Left hindlimb (tissue), 1 donor: Measurements from ENCODE around the gene PCDH8.

ENCODE experiments used
- DNase-seq: peaks from one replicate; pipeline ENCODE4 v3.0.0-alpha.2; 2018

PCDH8 gene

GRCh38 chr13:52812941-52813340 lies 35.5 kb downstream of the PCDH8 start:
- DNase-seq, result no peak

GRCh38 chr13:52811841-52812240 lies 36.6 kb downstream of the PCDH8 start:
- DNase-seq, result no peak

GRCh38 chr13:52810526-52810925 lies 37.9 kb downstream of the PCDH8 start:
- DNase-seq, result no peak

- no peak for DNase-seq
Observed at GRCh38 chr13:52810011-52810410, 38.4 kb downstream of the PCDH8 start.

GRCh38 chr13:52809310-52809769 lies 39.1 kb downstream of the PCDH8 start:
- peak; percentile 52 for DNase-seq

GRCh38 chr13:52808842-52809219 lies 39.6 kb downstream of the PCDH8 start:
- no peak for DNase-seq

- no peak for DNase-seq
Observed at GRCh38 chr13:52806029-52806428, 42.4 kb downstream of the PCDH8 start.

GRCh38 chr13:52804202-52804641 lies 44.2 kb downstream of the PCDH8 start:
- DNase-seq, result no peak

GRCh38 chr13:52800856-52801255 lies 47.6 kb downstream of the PCDH8 start:
- no peak for DNase-seq

- DNase-seq, result no peak
Observed at GRCh38 chr13:52798770-52799430, 49.5 kb downstream of the PCDH8 start.

- DNase-seq, result no peak
Observed at GRCh38 chr13:52797176-52797575, 51.3 kb downstream of the PCDH8 start.

- DNase-seq, result no peak
Observed at GRCh38 chr13:52794589-52794988, 53.9 kb downstream of the PCDH8 start.

GRCh38 chr13:52793515-52794061 lies 54.9 kb downstream of the PCDH8 start:
- DNase-seq, result no peak
